Measurements from ENCODE around the gene CRACDL.
"Not testable (repeated sequence)": the region's sequence is repeated elsewhere in the genome, so short reads cannot be mapped to it uniquely, and the experiment has no call there.

CRACDL gene

DNA sequence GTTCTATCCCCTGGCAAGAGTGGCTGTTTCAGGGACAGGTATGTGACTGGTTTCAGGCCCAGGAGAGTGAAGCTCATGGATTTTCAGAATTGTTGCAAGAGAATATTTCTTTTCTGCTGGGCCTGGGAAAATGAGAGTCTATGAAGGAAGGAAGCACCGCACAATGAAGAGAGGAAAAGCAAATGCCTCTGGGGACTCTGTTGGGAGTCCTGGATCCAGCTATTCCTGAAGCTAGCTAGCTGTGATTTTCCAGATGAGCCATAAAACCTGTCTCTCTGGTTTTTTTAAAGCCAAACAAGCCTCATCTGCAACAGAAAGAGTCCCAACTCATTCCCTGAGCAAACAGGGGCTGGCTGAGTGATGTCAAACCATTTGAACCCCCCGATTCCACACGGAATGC lies 53.7 kb downstream of the CRACDL start:
- DNase-seq (ENCODE audit: low spot score) = no peak

DNA sequence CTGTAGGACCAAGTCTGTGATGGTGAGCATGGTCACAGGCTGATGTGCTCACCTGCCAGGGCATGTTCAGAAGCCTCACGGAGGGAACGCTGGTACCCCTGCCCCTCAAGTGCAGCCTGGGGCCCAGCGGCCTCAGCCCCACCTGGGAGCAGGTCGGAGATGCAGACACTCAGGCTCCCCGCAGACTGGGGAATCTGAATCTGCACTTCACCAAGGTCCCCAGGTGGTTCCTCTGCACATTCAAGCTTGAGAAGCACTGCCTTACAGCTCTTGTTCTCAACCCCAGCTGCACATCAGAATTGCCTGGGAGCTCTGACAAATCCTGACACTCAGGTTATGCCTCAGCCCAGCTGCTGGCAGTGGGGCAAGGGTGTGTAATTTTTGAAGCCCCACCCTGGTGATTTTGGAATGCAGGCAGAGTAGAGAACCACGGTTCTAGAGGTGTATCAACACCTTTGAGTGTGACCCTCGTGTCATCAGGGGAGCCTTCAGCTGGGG lies 54.8 kb downstream of the CRACDL start:
- DNase-seq (ENCODE audit: low spot score) = no peak

DNA sequence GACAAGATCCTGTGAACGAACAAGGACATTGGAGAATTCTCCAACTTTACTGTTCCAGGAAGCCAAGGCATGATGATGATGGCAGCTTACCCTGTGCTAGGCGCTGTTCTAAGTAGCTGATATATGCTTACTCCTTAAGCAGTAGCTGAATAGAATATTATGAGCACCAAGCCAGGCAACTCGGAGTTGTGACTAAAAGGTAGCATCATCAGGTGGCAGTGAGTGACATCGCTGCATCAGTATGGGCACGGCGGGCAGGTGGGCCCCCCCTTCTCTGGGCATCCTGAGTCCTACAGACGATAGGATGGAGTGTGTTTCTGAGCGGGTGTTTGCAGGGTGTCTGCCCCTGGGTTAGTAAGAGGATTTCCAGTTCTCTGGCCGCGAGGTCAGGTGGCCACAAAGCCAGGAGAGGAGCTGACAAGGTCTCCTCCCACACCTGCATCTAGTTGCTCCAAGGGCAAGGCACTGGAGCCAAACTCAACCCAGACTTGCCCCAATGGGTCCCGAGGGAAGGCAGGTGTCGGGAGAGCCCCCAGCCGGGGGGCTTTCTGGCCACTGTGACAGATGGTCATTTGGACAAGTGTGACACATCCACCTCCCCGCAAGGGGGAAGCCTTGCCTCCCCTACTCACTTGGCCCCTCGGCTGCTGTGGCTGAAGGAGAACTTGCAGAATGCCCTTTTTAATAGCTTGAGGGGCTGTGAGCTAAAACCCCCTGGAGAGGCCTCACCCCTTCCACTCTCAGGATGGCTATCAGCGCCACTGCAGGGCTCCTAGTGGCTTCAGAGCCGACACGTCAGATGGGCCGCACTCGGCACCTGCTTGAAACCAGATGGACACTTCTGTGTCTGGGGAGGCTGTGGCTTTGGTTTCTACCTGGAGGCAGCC lies 55.5 kb downstream of the CRACDL start:
- DNase-seq (ENCODE audit: low spot score) = no peak

DNA sequence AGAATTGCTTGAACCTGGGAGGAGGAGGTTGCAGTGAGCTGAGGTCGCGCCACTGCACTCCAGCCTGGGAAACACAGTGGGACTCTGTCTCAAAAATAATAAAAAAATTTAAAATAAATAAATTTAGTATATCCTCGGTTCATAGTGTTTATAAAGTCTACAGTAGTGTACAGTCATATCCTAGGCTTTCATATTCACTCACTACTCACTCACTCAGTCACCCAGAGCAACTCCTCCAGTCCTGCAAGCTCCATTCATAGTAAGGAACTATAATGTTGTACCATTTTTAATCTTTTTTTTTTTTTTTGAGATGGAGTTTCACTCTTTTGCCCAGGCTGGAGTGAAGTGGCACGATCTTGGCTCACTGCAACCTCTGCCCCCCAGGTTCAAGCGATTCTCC lies 58.4 kb downstream of the CRACDL start:
- DNase-seq (ENCODE audit: low spot score) = not testable (repeated sequence)

DNA sequence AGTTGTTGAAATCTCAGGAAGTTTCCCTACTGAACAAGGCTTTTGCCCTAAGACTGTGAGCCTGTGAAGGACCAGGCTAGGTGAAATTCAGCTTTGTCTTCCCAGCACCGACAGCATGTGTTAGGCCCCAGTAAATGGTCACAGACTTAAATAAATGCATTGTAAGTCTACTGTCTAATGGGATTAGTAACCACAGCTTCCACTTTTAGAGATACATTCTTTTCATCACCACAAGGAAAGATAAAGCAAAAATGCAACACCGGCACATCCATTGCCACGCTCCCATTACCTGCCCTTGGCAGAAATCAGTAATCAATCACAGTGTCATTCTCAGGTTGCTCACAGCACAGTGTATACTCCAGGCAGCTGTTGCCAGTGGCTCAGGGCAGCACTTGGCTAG lies 59.3 kb downstream of the CRACDL start:
- no peak for DNase-seq (ENCODE audit: low spot score)

DNA sequence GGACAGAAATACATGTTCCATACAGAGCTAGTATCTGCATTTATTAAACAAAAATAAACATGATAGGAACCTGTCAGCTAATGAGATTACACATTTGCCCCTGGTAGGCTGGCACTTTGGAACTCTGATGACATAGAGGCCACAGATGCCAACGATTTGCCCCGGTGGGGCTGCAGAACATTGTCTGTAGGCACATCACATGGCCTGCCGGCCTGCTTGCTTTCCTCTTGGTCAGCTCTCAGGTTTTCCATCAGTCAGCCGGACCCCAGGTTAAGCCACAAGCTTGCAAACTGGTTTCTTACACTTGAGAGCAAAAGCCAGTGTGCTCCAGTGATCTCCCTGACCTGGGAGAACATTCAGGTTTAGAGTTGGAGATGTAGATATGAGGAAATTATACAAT lies 60.3 kb downstream of the CRACDL start:
- DNase-seq (ENCODE audit: low spot score) = no peak

DNA sequence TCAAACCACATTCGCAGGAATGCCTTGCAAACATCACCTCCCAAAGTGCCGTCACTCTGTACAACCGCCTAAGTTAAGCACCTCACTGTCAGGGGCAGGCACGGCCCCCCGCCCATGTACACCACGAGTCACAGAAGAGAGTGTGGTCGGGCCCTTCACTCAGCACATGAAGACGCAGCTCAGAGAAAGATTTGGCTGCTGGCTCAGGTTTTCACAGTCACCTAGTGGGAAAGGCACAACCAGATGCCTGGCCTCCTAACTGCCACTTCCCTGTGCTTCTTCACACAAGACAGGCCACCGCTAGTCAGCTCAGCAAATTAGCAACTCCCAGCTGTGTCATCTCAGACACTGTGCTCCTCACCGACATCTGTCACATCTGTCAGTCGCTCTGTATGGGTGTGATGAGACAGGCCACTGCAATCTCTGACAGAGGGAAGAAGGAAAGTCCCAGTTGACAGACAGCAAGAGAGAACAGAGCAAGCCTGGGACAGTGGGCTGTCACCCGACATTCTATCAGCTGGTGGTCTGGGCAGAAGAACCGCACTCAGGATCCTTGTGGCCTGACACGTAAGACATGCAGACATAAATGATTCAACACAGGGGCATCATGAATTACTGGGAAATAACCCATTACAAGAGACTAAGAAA lies 60.8 kb downstream of the CRACDL start:
- DNase-seq (ENCODE audit: low spot score) = no peak

DNA sequence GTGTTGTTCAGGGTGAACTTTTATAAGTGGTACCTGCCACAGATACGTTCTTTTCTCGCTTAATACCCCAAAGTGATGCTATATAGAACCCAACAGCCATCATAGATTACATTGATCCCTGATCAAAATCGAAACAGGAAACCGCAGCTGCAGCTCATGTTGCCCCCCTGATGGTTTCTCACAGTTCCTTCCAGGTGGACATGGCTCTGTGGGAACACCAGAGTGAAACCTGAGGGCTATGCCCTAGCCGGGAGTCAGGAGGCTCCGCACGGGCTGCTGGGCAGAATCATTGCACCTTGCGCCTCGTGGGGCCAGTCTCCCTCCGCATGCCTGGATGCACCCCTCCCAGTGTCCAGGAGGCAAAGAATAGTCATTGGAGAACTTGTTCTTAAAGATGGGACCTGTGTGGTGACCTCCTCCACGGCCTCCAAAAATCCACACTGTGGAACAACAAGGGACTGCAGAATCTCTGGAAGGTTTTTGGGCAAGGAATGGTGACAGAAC lies 61.8 kb downstream of the CRACDL start:
- no peak for DNase-seq (ENCODE audit: low spot score)

DNA sequence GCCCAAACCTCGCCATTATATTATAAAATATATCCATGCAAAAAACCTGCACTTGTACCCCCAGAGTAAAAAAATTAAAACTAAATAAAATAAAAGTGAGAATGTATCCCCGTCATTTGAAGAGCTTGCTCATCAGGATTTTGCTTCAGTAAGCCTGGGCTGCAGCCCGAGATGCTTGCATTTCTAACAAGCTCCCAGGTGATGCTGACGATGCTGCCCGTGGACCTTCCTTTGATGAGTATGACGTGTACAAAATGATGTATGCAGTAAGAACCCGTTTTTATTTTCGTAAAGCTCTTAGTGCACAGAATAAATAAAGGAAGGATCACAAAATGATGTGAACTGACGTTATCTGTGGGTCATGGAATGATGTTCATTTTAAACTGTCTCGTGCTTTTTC lies 63.5 kb downstream of the CRACDL start:
- DNase-seq (ENCODE audit: low spot score) = no peak

DNA sequence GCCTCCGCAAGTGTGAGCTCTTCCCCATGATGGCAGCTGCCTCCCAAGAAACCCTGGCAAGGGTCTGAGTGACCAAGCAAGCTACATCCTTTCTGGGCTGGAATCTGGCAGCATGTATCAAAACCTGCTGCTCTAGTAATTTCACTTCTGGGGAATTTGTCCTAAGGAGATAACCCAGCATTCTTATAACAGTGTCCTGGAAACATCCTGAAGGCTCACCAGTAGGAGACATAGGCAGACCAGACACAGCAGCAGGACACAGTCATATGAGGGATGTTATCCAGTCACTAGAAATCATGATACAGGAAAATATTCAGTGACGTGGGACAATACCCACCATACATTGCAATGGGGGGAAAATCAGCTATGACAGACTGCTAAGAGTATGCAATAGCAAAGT lies 64.5 kb downstream of the CRACDL start:
- DNase-seq (ENCODE audit: low spot score) = no peak

DNA sequence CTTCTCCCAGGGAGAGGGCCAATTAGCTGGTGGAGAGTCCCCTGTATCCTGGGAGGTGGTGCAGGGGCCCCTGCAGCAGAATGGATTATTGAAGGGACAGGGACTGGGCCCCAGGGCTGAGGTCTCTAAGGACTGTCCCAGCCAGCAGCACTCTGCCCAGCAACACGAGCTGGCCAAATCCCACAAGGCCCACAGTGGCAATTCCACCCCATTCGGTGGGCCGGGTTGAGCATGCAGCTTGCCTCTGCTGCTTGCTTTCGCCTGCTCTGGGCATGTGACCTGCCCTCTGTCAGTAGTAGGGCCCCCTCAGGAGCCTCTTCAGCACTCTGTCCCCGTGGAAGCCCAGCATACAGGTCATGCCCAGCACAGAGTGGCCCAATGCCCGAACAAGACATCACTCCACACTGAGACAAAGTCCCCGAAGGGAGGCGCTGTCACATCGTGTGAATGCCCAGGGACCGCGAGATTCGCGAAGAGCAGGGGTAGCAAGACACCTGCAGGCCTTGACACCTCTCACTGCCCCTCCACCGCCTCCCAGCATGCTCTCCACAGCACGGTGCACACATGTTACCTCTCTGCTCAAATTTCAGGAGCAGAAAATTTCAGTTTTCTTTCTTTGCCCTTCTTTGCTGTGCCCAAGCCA lies 65.4 kb downstream of the CRACDL start:
- DNase-seq (ENCODE audit: low spot score) = no peak

DNA sequence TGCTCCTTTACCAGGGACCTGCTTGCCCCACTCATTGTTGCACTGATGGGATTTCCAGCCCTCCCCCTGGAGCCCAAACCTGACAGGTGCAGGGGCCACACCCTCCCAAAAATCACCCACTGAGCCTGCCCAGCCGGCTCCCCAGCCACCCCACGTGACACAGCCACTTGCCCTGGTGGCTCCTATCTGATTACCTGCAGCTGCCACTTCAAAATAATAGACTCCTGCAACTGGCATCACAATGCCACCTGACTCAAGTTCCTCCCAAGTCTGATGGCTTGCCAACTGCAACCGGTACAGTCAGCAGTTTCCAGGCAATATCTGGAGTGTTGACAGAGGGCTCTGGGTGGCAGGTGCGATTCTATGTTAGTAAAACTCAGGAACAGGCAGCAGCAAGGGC lies 66.2 kb downstream of the CRACDL start:
- DNase-seq (ENCODE audit: low spot score) = no peak

DNA sequence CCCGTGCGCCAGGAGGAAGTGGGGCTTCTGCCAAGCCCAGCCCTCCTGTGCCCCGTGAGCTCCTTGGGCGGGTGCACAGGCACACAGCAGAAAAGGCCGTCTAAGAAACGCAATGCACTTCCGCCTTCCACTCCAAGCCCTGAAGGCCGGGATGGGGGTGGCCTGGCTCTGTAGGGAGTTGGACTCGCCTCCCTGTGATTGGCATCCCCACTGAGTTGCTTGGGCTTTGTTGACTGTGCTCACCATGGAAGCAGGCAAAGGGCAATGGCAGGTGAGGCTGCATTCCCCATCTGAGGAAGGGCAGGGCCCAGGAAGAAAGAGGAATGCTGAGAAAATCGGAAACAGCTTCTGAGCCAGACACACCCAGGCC lies 66.8 kb downstream of the CRACDL start:
- DNase-seq (ENCODE audit: low spot score) = no peak

DNA sequence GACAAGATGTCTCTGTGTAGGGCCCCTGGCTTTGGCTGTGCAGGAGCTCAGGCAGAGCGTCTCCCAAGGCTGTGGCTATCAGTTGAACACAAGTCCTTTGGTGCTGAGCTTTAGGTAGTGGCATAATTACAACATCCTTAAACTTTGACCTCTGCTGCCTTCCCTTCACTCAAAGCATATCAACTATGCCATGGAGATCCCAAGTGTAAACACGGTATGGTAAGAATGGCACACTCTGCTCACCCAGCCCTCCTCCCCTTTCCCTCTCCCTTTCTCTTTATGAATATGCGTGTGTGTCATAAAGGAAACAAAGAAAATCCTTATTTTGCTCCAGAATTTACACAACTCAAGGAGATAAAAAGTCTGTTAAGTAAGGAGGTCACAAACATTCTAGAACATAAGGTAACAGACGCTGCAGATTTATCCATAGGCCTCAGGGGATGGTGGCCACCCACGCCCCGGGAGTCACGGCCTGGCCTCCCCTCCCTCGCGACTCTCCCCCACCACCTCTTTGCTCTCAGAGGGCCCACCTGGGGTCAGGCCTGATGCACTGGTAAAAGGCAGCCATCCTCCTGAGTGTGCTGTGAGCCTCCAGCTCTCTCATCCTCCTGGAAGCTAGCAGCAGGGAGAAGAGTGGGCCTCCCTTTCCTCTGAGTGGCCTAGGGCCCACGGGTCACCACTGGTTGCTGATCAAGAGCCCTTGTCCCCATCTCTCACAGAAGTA lies 67.3 kb downstream of the CRACDL start:
- DNase-seq (ENCODE audit: low spot score) = no peak

DNA sequence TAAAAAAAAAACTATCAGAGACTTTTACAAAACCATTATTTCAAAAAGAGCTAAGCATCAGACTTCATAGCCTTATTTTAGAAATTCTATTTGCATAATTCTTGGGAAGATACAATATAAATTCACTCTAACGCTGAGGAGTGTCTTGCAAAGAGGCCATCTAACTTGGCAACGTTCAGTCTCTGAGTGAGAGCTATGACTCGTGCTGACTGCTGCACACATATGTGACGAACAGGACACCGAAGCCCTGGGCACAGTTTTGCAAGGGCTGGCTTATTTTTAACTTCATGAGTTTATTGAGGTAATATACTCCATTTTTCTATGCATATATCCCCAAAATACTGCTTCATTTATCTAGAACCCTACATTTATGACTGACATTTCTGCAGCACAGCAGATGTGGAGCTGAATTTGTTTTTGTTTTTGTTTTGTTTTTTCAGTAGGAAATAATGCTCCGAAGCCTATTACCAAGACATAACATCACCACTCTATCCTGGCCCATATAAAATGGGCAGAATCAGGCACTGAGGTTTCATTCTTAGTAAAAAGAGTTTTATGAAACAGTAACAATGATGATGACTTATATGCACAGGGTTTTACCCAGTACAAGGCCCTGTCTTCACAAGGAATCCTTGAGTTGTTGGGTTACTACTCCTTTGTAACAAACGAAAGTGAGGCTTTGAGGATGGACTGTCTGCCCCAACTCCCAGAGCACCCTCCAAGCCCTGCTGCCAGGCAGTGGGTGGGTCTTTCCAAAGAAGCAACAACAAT lies 68.3 kb downstream of the CRACDL start:
- no peak for DNase-seq (ENCODE audit: low spot score)

DNA sequence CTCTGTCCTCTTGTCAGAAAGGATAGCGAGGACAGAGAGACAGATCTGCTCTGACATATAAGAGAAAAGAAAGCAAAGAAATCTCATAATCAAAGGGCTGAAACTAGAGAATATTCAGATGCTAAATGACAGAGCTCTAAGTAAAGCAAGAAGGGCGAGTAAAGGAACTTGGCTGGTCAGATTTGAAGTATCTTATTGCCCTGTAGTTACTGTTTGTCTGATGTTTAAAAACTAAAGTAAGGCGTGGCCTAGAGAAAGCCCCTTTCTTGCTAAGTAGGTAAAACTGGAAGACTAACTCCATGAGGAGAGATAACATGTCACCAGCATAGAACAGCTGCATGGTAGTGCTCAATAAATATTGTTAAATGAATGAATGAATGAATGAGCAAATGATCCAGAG lies 70.0 kb downstream of the CRACDL start:
- no peak for DNase-seq (ENCODE audit: low spot score)

DNA sequence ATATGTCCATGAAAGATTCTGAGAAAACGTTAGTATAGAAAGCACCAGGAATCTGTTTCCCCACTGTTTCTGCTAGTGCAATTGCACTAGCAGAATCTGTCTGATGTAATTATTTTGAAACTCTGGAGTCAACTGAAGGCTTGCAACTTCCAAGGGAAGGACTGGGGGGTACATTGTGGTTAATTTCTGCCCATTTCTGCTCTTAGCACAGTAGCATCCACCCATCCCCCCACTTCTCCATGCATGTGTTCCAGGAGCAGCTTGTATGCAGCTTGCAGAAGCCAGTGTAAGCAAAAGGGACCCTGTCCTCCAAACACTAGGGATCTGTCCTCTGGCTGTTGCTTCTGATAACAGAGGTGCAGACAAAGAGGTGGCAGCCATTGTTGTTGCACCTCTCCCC lies 74.4 kb downstream of the CRACDL start:
- DNase-seq (ENCODE audit: low spot score) = no peak

DNA sequence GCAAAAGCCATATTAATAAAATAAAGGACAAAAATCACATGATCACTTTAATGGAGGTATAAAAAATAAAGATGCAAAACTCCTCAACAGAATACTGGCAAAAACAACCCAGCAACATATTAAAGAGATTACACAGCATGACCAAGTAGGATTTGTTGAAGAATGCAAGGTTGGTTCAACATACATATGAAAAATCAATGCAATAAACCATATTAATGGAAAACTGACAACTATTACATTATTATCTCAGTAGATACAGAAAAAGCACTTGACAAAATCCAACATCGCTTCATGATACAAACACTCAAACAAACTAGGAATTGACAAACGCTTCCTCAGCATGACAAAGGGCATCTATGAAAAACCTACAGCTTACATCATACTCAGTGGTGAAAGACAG lies 76.7 kb downstream of the CRACDL start:
- DNase-seq (ENCODE audit: low spot score) = no peak

DNA sequence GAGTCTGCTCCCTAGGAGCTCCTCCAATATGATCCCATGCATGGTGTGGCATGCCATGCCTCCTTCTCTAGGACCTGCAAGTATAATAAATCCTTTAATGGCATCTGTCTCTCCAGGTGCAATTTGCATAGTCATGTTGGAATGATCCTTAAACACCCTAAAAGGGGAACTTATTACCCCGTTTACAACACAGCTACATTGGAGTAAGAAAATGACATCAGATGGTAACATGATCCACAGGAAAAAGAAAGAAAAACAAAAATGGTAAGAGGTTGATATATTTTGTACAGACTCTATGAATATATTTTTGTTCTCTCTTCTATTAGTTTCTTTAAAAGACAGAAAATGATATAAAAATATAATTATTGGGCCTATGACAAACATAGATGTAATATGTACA lies 79.0 kb downstream of the CRACDL start:
- DNase-seq (ENCODE audit: low spot score) = no peak

DNA sequence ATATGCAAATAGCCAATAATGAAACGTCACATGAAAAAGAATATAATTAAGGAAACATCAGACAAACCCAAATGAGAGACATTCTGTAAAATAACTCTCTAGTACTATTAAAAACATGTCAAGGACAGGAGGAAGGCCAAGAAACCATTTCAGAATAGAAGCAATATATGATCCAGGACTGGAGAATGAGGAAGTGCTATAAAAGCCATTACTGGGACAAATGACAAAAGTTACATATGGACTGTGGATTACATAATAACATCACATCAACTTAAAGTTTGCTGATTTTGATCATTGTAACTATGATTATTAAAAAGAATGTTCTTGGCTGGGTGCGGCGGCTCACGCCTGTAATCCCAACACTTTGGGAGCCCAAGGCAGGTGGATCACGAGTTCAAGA lies 81.3 kb downstream of the CRACDL start:
- DNase-seq (ENCODE audit: low spot score) = no peak

DNA sequence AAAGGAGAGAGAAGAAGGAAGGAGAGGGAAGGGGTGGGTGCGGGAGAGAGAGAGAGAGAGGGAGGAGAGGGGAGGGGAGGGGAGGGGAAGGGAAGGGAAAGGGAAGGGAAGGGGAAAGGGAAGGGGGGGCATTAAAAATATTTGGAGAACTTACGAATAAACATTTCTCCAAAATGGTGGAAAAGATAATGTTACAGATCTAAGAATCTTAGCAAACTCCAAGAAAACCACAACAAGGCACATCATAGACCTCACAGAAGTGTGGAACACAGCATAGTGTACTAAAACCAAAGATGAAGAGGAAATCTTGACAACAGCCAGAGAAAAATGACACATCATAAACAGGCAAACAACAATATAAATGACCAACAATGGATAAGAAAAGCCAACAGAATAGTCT lies 83.1 kb downstream of the CRACDL start:
- no peak for DNase-seq (ENCODE audit: low spot score)
